ENCODE measurements around the gene TMUB2. TPM values are rescaled to one million over a fixed set of nuclear protein-coding genes. Genes with fewer than 3 reads are reported as not detected.
"Not testable (repeated sequence)": the region's sequence is repeated elsewhere in the genome, so short reads cannot be mapped to it uniquely, and the experiment has no call there.

The TMUB2 gene
- 10 to 100 TPM; 20.7 to 33.5 (median 28.7) TPM for polyA plus RNA-seq

GRCh38 chr17:44186307-44187130 lies at the start of gene TMUB2:
Gene TMUB2, plus strand, starts transcription at chr17:44186972. Its CDS starts 737 bp downstream, at chr17:44187709.
- WGBS, 3 donors, result 0 to 1% (median 1%) methylated on average over 50 of the region's 50 CpGs
- peak within 1 kb of the TSS; percentile 67 for H3K27ac ChIP-seq (ENCODE audit: low read depth, low read length)

GRCh38 chr17:44137891-44138709 lies 48.7 kb upstream of the TMUB2 start:
- WGBS, 3 donors, result 9 to 13% (median 12%) methylated on average over 18 to 20 of the region's 20 CpGs
- H3K27ac ChIP-seq (ENCODE audit: low read depth, low read length), result no peak overlapping the region

GRCh38 chr17:44143921-44144320 lies 42.9 kb upstream of the TMUB2 start:
- WGBS, 3 donors, result 79 to 92% (median 82%) methylated on average over 8 of the region's 8 CpGs
- not testable (repeated sequence) for H3K27ac ChIP-seq (ENCODE audit: low read depth, low read length)

GRCh38 chr17:44144966-44145739 lies 41.6 kb upstream of the TMUB2 start:
- WGBS, 3 donors, result 78 to 79% (median 79%) methylated on average over 7 of the region's 7 CpGs
- H3K27ac ChIP-seq (ENCODE audit: low read depth, low read length), result no peak overlapping the region

- WGBS, 3 donors, result 46 to 64% (median 58%) methylated on average over 2 of the region's 2 CpGs
- no peak overlapping the region for H3K27ac ChIP-seq (ENCODE audit: low read depth, low read length)
Observed at GRCh38 chr17:44146375-44147346, 40.1 kb upstream of the TMUB2 start.

- WGBS, 3 donors, result 81 to 92% (median 81%) methylated on average over 4 of the region's 4 CpGs
- H3K27ac ChIP-seq (ENCODE audit: low read depth, low read length), result no peak overlapping the region
Observed at GRCh38 chr17:44147812-44148211, 39.0 kb upstream of the TMUB2 start.

GRCh38 chr17:44149066-44149465 lies 37.7 kb upstream of the TMUB2 start:
- 64 to 96% (median 66%) methylated on average over 3 of the region's 3 CpGs for WGBS, 3 donors
- not testable (repeated sequence) for H3K27ac ChIP-seq (ENCODE audit: low read depth, low read length)

GRCh38 chr17:44149750-44150329 lies 36.9 kb upstream of the TMUB2 start:
- H3K27ac ChIP-seq (ENCODE audit: low read depth, low read length), result no peak overlapping the region
- WGBS, 3 donors, result 90 to 97% (median 94%) methylated on average over 4 of the region's 4 CpGs

GRCh38 chr17:44152875-44153274 lies 33.9 kb upstream of the TMUB2 start:
- WGBS, 3 donors, result 97 to 99% (median 98%) methylated on average over 4 of the region's 4 CpGs
- no peak overlapping the region for H3K27ac ChIP-seq (ENCODE audit: low read depth, low read length)

- WGBS, 3 donors, result 83 to 96% (median 83%) methylated on average over 2 of the region's 2 CpGs
- H3K27ac ChIP-seq (ENCODE audit: low read depth, low read length), result no peak overlapping the region
Observed at GRCh38 chr17:44155488-44155887, 31.3 kb upstream of the TMUB2 start.

GRCh38 chr17:44159519-44160210 lies 27.1 kb upstream of the TMUB2 start:
- 84 to 92% (median 89%) methylated on average over 15 of the region's 15 CpGs for WGBS, 3 donors
- H3K27ac ChIP-seq (ENCODE audit: low read depth, low read length), result no peak overlapping the region

- no peak overlapping the region for H3K27ac ChIP-seq (ENCODE audit: low read depth, low read length)
- WGBS, 3 donors, result 89 to 93% (median 93%) methylated on average over 1 of the region's 1 CpG
Observed at GRCh38 chr17:44164476-44164875, 22.3 kb upstream of the TMUB2 start.

GRCh38 chr17:44167181-44167861 lies 19.5 kb upstream of the TMUB2 start:
- H3K27ac ChIP-seq (ENCODE audit: low read depth, low read length), result no peak overlapping the region
- WGBS, 3 donors, result 81 to 88% (median 85%) methylated on average over 7 of the region's 7 CpGs

GRCh38 chr17:44170135-44170498 lies 16.7 kb upstream of the TMUB2 start:
- WGBS, 3 donors, result 44 to 66% (median 59%) methylated on average over 5 of the region's 5 CpGs
- H3K27ac ChIP-seq (ENCODE audit: low read depth, low read length), result no peak overlapping the region

- WGBS, 3 donors, result 14 to 45% (median 31%) methylated on average over 19 to 21 of the region's 21 CpGs
Observed at GRCh38 chr17:44170499-44171201, 16.1 kb upstream of the TMUB2 start, which contains the start of gene ASB16. Gene ASB16, plus strand, starts transcription at chr17:44170704. Its CDS starts 86 bp downstream, at chr17:44170790.

More at GRCh38 chr17:44170499-44171201, 16.1 kb upstream of the TMUB2 start, which contains the start of gene ASB16:
- no peak within 1 kb of the TSS for H3K27ac ChIP-seq (ENCODE audit: low read depth, low read length)
